Measurements from ENCODE around the gene ST7L.
A peak's percentile ranks its signal among the peaks of the same experiment; 100 is the strongest.
"Not testable (repeated sequence)": the region's sequence is repeated elsewhere in the genome, so short reads cannot be mapped to it uniquely, and the experiment has no call there.

The ST7L gene

DNA sequence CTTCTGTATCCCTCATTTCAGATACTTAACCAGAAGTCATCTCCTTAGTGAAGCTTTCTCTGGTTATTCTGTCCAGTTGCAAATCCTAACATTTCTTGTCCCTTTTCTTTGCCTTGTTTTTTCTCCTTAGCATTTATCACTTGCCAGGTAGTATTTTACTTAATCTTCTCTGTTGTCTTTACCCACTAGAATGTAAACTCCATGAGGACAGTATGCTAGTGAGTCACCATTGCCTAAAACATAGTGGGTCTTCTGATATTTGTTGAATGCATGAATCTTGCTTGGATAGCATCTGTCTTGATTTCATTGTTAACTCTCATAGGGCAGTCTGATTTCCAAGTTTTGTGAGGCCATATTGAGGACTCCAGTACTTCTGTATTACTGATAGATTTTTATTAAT lies 10.3 kb upstream of the ST7L start:
- H3K4me3 ChIP-seq (ENCODE audit: low read depth, low read length): no peak overlapping the region
- no peak for DNase-seq (ENCODE audit: low read depth)
- TF ChIP-seq, protein P1, sequence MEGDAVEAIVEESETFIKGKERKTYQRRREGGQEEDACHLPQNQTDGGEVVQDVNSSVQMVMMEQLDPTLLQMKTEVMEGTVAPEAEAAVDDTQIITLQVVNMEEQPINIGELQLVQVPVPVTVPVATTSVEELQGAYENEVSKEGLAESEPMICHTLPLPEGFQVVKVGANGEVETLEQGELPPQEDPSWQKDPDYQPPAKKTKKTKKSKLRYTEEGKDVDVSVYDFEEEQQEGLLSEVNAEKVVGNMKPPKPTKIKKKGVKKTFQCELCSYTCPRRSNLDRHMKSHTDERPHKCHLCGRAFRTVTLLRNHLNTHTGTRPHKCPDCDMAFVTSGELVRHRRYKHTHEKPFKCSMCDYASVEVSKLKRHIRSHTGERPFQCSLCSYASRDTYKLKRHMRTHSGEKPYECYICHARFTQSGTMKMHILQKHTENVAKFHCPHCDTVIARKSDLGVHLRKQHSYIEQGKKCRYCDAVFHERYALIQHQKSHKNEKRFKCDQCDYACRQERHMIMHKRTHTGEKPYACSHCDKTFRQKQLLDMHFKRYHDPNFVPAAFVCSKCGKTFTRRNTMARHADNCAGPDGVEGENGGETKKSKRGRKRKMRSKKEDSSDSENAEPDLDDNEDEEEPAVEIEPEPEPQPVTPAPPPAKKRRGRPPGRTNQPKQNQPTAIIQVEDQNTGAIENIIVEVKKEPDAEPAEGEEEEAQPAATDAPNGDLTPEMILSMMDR (IDR thresholded peaks at IDR 0.05; ENCODE audit: control insufficient read depth, extremely low read depth, insufficient read depth): no peak

DNA sequence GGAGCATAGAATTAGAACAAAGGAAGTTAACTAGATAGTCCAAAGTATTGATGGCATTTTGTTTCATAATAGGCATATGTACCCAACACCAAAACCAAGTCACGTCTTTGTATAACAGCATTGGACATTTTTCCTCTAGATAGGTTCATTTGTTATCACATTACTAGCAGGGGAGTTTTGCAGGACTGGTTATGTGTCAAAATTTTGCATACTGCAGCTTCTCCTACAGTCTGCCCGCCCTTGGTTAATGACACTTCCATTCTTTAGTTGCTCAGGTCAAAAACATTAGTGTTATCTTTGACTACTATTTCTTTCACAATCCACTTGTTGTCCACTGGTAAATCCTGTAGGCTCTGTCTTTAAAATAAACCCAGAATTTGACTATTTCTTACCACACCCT lies 9.6 kb upstream of the ST7L start:
- no peak overlapping the region for H3K4me3 ChIP-seq (ENCODE audit: low read depth, low read length)
- DNase-seq (ENCODE audit: low read depth): no peak
- TF ChIP-seq, protein P1 (IDR thresholded peaks at IDR 0.05; ENCODE audit: control insufficient read depth, extremely low read depth, insufficient read depth): no peak

- DNase-seq (ENCODE audit: low read depth): no peak
These were observed 7.9 kb upstream of the ST7L start for GRCh38 chr1:112626887-112627286.

GRCh38 chr1:112626193-112626592 lies 7.3 kb upstream of the ST7L start:
- no peak overlapping the region for H3K4me3 ChIP-seq (ENCODE audit: low read depth, low read length)
- TF ChIP-seq, protein P1 (IDR thresholded peaks at IDR 0.05; ENCODE audit: control insufficient read depth, extremely low read depth, insufficient read depth): no peak

More at GRCh38 chr1:112626887-112627286, 7.9 kb upstream of the ST7L start:
- TF ChIP-seq, protein P1 (IDR thresholded peaks at IDR 0.05; ENCODE audit: control insufficient read depth, extremely low read depth, insufficient read depth): no peak
- H3K4me3 ChIP-seq (ENCODE audit: low read depth, low read length): no peak overlapping the region

GRCh38 chr1:112625696-112626095 lies 6.8 kb upstream of the ST7L start:
- no peak for DNase-seq (ENCODE audit: low read depth)
- no peak overlapping the region for H3K4me3 ChIP-seq (ENCODE audit: low read depth, low read length)
- TF ChIP-seq, protein P1 (IDR thresholded peaks at IDR 0.05; ENCODE audit: control insufficient read depth, extremely low read depth, insufficient read depth): no peak

More at GRCh38 chr1:112626193-112626592, 7.3 kb upstream of the ST7L start:
- DNase-seq (ENCODE audit: low read depth): no peak

- not testable (repeated sequence) for DNase-seq (ENCODE audit: low read depth); H3K4me3 ChIP-seq (ENCODE audit: low read depth, low read length)
These were observed 5.6 kb upstream of the ST7L start for GRCh38 chr1:112624493-112624892.

DNA sequence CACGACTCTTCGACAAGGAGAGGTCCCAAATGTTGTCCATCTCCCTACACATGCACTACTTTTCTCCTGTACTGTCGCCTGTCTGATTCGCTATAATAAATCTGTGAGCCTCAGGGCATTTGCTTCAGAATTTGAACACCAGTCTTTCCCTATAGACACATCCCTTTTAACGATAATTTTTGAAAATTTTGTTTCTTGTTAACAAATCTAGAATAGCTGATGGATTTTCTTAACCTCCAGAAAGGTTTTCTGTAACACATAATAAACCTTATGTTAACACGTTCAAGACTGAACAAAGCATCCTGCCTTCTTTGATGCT lies 1.4 kb upstream of the ST7L start:
- TF ChIP-seq, protein P1 (IDR thresholded peaks at IDR 0.05; ENCODE audit: control insufficient read depth, extremely low read depth, insufficient read depth): no peak
- H3K4me3 ChIP-seq (ENCODE audit: low read depth, low read length): peak overlapping the region; percentile 100
- DNase-seq (ENCODE audit: low read depth): no peak

Data from LNCaP clone FGC (cell line).